ENCODE data around the gene HS2ST1. TPM values are rescaled to one million over a fixed set of nuclear protein-coding genes. Genes with fewer than 3 reads are reported as not detected.

Gene HS2ST1
- total RNA-seq, 1 experiment from 2014 or later = 57.2 TPM

GRCh38 chr1:87148661-87149060 lies 234.2 kb downstream of the HS2ST1 start:
- H3K4me1 ChIP-seq = no peaks in the 10 kb centered on the region
- no peak overlapping the region for H3K27ac Mint-ChIP-seq (ENCODE audit: unreplicated experiment)
- no peaks in the 10 kb centered on the region for H3K27me3 ChIP-seq (replicated peaks; ENCODE audit: control insufficient read depth, insufficient read depth, low read length)
- DNase-seq = no peak
- no TSS peak for BruUV-seq (replicated peaks)
- no peaks in the 10 kb centered on the region for H3K4me1 Mint-ChIP-seq (ENCODE audit: low read depth, unreplicated experiment)
- POLR2A ChIA-PET = no interaction called here
- intact Hi-C loops (cut with micrococcal nuclease; ENCODE audit: unreplicated experiment) = no loop called here
- no peak for TF ChIP-seq CTCF (IDR thresholded peaks at IDR 0.05; ENCODE audit: insufficient read depth in 1 of 2, low read depth in 1 of 2, low read length in 1 of 2, severe bottlenecking in 1 of 2, unreplicated experiment in 1 of 2)
- no peaks in the 10 kb centered on the region for H3K36me3 Mint-ChIP-seq (ENCODE audit: insufficient read depth, unreplicated experiment)
- H3K9me3 Mint-ChIP-seq (ENCODE audit: unreplicated experiment) = no peaks in the 10 kb centered on the region
- no peak overlapping the region for H3K4me3 Mint-ChIP-seq (ENCODE audit: unreplicated experiment)
- H3K4me3 ChIP-seq (ENCODE audit: low read depth, low read length) = no peak overlapping the region
- no peaks in the 10 kb centered on the region for H3K36me3 ChIP-seq (ENCODE audit: control insufficient read depth, insufficient read depth, low read length)
- H3K27me3 Mint-ChIP-seq (ENCODE audit: insufficient read depth, unreplicated experiment) = no peaks in the 10 kb centered on the region
- no peaks in the 10 kb centered on the region for H3K9me3 ChIP-seq
- CTCF ChIA-PET = no interaction called here

DNA sequence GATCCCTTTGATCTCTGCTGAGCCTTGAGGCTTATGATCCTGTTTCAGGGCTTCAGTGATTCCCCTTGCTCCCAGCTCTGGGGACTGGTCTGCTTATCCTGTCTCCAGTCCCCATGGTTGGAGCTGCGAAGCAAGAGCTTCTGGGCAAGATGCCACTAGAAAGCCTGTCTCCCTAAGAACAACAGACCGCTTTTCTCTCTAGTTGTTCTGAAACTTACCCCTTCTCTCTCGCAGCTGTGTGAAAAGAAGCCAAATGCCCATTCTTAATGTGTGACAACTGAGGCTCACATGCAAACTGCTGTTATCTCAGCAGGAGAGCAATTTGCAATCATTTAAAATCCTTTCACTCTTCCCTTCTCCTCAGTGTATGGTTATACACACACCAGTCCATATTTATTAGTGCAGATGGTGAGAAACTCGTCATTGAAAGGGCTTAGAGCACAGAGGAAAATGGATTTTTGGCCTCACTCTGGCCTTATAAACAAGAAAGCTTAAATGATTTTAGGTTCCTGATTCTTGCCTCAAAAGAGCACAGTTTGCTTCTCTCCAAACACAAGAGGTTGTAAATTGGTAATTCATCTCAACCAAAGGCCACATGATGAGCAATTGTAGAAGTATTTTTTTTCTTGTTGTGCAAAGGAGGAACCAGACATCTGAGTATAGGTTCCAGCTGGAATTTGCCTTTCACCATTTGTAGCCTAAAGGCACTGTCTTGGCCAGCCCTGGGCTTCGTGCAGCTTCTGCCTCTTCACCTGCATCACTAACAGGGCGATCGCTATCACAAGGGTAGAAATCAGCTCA lies 235.0 kb downstream of the HS2ST1 start:
- no peak for DNase-seq
- H3K4me3 Mint-ChIP-seq (ENCODE audit: unreplicated experiment) = no peak overlapping the region
- ChIA-PET CTCF (no interaction called here), POLR2A (interaction anchor here (0.6 kb wide), 1 partner anchor 16 kb away, joined by 4 read pairs; no protein-coding TSS in a partner anchor)
- TF ChIP-seq CTCF (IDR thresholded peaks at IDR 0.05; ENCODE audit: insufficient read depth in 1 of 2, low read depth in 1 of 2, low read length in 1 of 2, severe bottlenecking in 1 of 2, unreplicated experiment in 1 of 2) = no peak
- H3K27me3 ChIP-seq (replicated peaks; ENCODE audit: control insufficient read depth, insufficient read depth, low read length) = no peaks in the 10 kb centered on the region
- no peaks in the 10 kb centered on the region for H3K4me1 ChIP-seq
- BruUV-seq (replicated peaks) = no TSS peak
- intact Hi-C loops (cut with micrococcal nuclease; ENCODE audit: unreplicated experiment) = no loop called here
- no peaks in the 10 kb centered on the region for H3K36me3 Mint-ChIP-seq (ENCODE audit: insufficient read depth, unreplicated experiment)
- no peaks in the 10 kb centered on the region for H3K9me3 Mint-ChIP-seq (ENCODE audit: unreplicated experiment)
- H3K27me3 Mint-ChIP-seq (ENCODE audit: insufficient read depth, unreplicated experiment) = no peaks in the 10 kb centered on the region
- no peaks in the 10 kb centered on the region for H3K36me3 ChIP-seq (ENCODE audit: control insufficient read depth, insufficient read depth, low read length)
- no peaks in the 10 kb centered on the region for H3K9me3 ChIP-seq
- H3K27ac Mint-ChIP-seq (ENCODE audit: unreplicated experiment) = no peak overlapping the region
- H3K4me1 Mint-ChIP-seq (ENCODE audit: low read depth, unreplicated experiment) = no peaks in the 10 kb centered on the region
- H3K4me3 ChIP-seq (ENCODE audit: low read depth, low read length) = no peak overlapping the region

- no peaks in the 10 kb centered on the region for H3K27me3 Mint-ChIP-seq (ENCODE audit: insufficient read depth, unreplicated experiment)
- no peaks in the 10 kb centered on the region for H3K27me3 ChIP-seq (replicated peaks; ENCODE audit: control insufficient read depth, insufficient read depth, low read length)
- H3K9me3 Mint-ChIP-seq (ENCODE audit: unreplicated experiment) = no peaks in the 10 kb centered on the region
- no peaks in the 10 kb centered on the region for H3K9me3 ChIP-seq
- TF ChIP-seq CTCF (IDR thresholded peaks at IDR 0.05; ENCODE audit: insufficient read depth in 1 of 2, low read depth in 1 of 2, low read length in 1 of 2, severe bottlenecking in 1 of 2, unreplicated experiment in 1 of 2) = no peak
- H3K27ac Mint-ChIP-seq (ENCODE audit: unreplicated experiment) = no peak overlapping the region
- no peaks in the 10 kb centered on the region for H3K36me3 ChIP-seq (ENCODE audit: control insufficient read depth, insufficient read depth, low read length)
- H3K4me1 Mint-ChIP-seq (ENCODE audit: low read depth, unreplicated experiment) = no peaks in the 10 kb centered on the region
- no peak overlapping the region for H3K4me3 ChIP-seq (ENCODE audit: low read depth, low read length)
- ChIA-PET CTCF (no interaction called here), POLR2A (interaction anchor here (0.6 kb wide), 1 partner anchor 16 kb away, joined by 4 read pairs; no protein-coding TSS in a partner anchor)
- BruUV-seq (replicated peaks) = no TSS peak
- no peaks in the 10 kb centered on the region for H3K4me1 ChIP-seq
- H3K4me3 Mint-ChIP-seq (ENCODE audit: unreplicated experiment) = no peak overlapping the region
- no peaks in the 10 kb centered on the region for H3K36me3 Mint-ChIP-seq (ENCODE audit: insufficient read depth, unreplicated experiment)
- DNase-seq = no peak
- intact Hi-C loops (cut with micrococcal nuclease; ENCODE audit: unreplicated experiment) = no loop called here
These were observed 235.7 kb downstream of the HS2ST1 start for GRCh38 chr1:87150143-87150542.

Data from Caco-2 (cell line).